NCI-H2227 (cell line): ENCODE results near the gene BORCS5.
"Not testable (repeated sequence)": the region's sequence is repeated elsewhere in the genome, so short reads cannot be mapped to it uniquely, and the experiment has no call there.

Source experiments
- DNase-seq: peaks from one replicate; lab custom pipeline; 2025; ENCODE audit not compliant: unreplicated experiment; lab: John Stamatoyannopoulos, UW

BORCS5 gene

GRCh38 chr12:12482959-12483358 lies 126.1 kb downstream of the BORCS5 start:
- no peak for DNase-seq

GRCh38 chr12:12483438-12483837 lies 126.6 kb downstream of the BORCS5 start:
- no peak for DNase-seq

GRCh38 chr12:12486661-12487240 lies 129.9 kb downstream of the BORCS5 start:
- DNase-seq = no peak

DNA sequence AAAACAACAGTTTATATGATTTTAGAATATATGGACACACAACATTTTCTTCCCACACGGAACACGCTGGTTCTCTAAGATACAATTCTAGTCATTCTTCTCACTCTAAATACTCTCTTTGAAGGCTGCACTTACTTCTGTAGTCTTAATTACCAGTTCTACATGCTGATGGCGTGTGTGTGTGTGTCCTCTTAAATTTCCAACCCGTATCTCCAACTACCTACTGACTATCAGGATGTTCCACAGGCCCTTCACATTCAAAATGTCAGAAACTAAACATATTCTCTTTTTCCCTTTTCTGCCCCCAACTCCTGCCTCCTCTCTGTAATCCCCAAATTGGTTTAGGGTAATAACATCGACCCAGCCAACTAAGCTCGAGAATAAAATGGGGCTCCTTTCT lies 130.6 kb downstream of the BORCS5 start:
- no peak for DNase-seq

GRCh38 chr12:12488296-12488695 lies 131.4 kb downstream of the BORCS5 start:
- no peak for DNase-seq

DNA sequence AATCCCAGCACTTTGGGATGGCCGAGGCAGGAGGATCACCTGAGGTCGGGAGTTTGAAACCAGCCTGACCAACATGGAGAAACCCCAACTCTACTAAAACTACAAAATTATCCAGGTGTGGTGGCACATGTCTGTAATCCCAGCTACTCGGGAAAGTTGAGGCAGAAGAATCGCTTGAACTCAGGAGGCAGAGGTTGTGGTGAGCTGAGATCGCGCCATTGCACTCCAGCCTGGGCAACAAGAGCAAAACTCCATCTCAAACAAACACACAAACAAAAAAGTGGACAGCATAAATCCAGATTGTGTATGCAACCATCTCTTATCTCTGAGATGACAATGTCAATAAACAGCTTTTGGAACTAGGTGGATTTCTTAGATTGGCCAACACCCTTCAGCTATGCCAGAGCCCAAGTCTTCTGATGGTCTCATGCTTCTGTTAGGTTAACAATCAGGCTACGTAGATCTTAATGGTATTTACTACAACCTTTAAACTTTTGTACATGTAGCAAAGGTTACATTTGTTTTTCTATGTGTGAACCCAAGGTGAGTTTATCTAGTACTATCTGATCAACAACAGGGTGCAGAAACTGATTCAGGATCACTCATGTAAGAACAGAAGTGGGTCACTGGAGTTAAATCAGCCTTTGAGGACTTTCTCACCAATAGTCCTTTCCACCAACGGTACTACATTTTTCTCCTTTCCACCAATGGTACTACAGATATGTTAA lies 132.1 kb downstream of the BORCS5 start:
- DNase-seq = no peak

DNA sequence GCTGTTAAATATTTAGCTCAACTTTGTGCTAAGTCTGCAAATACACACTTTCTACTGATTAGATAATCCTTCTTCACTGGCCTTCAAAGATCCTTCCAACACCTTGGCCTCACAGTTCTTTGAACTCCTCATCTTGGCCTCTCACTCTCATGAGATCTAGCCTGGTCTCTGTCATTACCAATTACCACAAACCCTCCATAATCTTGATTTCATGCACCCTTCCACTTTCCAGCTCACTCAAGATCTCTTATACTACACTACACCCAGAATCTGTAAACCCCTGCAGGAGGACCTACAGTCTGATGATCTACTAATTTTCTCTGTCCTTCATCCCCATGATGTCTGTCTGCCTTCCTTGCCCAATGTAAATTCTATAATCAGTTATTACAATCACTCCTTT lies 134.7 kb downstream of the BORCS5 start:
- no peak for DNase-seq

GRCh38 chr12:12492547-12492946 lies 135.7 kb downstream of the BORCS5 start:
- no peak for DNase-seq

DNA sequence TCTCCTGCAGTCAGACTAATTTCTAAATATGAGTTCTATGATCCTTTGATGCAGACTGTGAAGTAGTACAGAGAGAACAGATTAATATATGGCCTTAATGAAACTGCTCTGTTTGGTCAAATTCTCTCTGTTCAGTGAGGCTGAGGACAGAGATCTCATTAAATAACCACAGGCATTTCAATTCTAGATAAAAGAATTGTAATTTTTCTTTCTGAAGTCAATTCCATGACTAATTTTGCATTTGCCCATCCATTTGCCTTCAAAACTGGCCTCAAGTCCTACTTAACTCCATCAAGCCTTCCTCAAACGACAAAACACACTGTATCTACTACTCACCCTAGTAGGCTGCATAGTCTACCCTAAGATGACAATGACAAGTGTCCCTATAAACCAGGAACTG lies 138.7 kb downstream of the BORCS5 start:
- DNase-seq = no peak

DNA sequence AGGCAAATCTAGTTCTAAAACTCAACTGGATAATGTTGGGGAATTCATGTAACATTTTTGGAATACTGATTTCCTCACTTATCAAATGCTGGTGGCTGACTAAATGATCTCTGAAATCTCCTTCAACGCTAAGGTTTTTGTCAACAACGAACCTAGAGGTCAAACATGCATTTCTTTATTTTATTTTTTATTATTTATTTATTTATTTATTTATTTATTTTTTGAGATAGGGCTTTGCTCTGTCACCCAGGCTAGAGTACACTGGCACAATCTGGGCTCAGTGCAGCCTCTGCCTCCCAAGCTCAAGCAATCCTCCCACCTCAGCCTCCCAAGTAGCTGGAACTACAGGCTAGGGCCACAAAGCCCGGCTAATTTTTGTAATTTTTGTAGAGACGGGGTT lies 141.3 kb downstream of the BORCS5 start:
- DNase-seq = no peak

GRCh38 chr12:12499909-12500604 lies 143.2 kb downstream of the BORCS5 start:
- no peak for DNase-seq

DNA sequence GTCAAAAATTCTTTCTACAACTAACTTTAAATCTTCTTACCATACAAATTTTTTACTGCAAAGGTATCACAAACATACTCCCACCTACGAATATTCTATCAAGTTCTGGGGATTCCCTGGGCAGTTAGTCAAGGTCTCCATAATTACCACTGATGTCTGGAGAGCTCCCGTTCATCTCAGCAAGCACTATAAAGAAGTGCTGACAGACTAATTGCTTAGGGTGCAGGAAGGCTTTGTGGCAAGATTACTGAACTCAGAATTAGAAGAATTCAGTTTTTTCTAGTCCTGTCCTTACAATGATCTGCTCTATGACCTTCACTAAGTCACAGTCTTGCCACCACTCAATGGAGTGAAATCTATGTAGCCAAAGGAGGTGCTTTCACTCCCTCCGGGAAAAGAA lies 144.2 kb downstream of the BORCS5 start:
- peak; percentile 39 for DNase-seq

DNA sequence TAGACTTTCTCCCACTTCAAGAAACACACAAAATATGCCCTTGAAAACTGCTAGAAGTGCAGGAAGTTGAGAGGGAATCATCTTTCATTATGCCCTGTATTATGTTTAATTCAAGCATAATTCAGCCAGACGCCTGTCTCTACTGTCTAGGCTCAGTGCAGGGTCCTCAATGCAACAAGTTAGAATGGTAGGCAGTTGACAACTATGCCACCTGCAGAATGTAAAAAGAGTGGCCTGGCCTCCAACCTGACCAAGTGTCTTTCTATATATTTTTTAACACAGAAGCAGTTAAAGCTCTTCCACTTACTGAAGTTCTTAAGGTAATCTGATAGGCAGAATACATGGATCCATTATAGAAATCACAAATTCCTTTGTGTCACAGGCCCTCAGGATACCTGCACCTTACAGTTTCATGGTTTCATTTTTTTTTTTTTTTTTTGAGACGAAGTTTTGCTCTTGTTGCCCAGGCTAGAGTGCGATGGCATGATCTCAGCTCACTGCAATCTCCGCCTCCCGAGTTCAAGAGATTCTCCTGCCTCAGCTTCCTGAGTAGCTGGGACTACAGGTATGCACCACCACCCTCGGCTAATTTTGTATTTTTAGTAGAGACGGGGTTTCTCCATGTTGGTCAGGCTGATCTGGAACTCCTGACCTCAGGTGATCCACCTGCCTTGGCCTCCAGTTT lies 145.4 kb downstream of the BORCS5 start:
- DNase-seq = not testable (repeated sequence)

- no peak for DNase-seq
These were observed 145.9 kb downstream of the BORCS5 start for GRCh38 chr12:12502815-12503151.

GRCh38 chr12:12503384-12504078 lies 146.7 kb downstream of the BORCS5 start:
- DNase-seq = no peak

DNA sequence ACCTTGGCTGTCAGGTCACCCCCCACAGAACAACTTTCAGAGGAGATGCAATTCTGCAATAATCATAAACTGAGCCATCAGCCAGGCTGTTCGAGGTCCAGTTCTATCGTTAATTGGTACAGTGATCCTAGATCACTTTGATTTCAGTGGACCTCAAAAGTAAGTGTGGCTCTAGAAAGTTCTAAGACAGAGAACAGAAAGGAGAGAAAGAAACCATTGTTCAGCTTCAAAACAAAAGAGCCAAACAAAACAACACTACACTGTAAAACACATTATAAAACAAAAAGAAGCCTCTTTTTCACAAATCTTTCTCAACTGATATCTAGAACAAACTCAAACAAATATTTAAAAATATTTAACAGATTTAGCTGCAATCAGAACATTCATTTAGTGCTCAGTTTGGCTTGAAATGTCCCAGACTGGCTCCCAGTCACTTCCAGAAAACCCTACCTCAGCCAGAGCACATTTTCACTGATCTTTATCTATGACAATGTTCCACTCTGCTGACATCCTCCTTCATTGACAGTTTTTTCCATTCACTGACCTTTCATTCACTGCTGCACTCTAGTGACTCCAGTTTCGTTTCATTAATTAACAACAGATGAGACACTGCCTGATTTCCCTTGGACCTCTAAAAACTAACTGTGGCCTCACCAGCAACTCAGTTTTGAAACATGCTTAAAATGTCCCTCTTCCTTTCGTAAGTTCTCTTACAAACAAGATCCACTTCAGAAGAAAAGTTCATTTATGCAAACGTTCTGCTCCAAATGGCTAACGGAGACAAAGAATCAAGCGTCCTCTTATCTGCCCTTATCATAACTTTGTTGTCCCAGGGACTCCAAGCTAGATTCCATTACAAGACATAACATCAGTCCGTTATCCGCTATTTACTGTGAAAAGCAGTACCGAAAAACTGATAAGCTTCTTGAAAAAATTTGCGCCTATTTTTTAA lies 148.9 kb downstream of the BORCS5 start:
- DNase-seq = no peak

DNA sequence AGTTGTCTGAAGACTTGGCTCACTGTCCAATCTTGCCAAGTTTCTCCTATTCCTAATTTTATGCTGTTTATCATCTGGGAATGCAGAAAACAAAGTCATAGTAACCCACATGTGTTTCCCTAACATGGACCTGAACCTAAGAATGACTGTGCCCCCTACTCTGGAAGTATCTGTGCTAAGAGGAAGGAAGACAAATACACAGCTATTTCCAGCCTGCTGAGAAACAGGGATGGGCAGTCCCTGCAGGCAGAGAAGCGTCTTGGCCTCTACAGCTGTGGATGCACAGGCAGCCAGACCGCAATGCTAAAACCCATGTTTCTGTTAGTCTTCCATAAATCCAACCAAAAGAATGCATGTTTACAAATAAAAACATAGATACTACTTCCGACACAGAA lies 149.6 kb downstream of the BORCS5 start:
- DNase-seq = no peak

DNA sequence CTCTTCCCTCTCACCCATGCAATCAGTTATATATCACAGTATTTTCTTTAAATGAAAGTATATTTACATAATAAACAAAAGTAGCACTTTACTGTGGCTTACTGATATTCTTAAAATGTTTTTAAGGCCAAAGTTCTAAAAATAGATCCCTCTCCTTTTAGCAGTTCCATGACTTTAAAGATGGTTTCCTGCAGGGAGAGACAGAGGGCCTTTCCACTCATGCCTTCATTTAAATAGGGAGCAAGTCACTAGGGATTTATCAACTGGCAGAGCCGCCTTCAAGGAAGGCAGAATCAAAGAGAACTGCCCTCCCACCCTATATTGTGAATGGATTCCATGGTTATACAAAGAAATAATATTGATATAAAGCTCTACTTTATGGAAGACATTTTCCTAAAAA lies 150.2 kb downstream of the BORCS5 start:
- DNase-seq = no peak

DNA sequence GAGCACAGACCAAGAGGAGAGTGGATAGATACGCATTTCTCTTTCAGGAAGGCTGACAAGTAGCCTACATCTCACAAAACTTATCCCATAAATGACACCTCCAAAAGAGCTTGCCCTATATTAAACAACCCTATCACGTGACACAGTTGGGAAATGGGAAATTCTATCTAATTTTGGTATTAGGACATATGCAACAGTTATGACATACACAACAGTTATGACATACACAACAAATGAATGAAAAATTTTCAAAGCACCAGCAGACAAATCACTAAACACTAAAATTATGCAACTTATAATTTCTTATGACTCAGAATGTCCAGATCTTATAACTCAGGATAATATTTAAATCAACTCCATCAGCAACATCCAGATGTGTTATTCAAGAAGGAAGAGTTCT lies 151.7 kb downstream of the BORCS5 start:
- DNase-seq = no peak

- DNase-seq = no peak
These were observed 153.3 kb downstream of the BORCS5 start for GRCh38 chr12:12510141-12510540.
